ENCODE results near the gene TNFRSF1A. TPM values are rescaled to one million over a fixed set of nuclear protein-coding genes. Genes with fewer than 3 reads are reported as not detected.

TNFRSF1A gene
- total RNA-seq, 1 experiment from 2014 or later, result 79.0 TPM

- peak; percentile 64 to 66 for DNase-seq
- TF ChIP-seq CTCF (IDR thresholded peaks at IDR 0.05; ENCODE audit: insufficient read depth in 1 of 2, low read depth in 1 of 2, low read length in 1 of 2, severe bottlenecking in 1 of 2, unreplicated experiment in 1 of 2), result peak in 1 of 2 experiments; percentile 56
- BruUV-seq (replicated peaks), result no TSS peak
- Histone ChIP-seq H3K9me3 (no peaks in the 10 kb centered on the region), H3K27me3 (replicated peaks; ENCODE audit: control insufficient read depth, insufficient read depth, low read length) (no peaks in the 10 kb centered on the region), H3K4me3 (ENCODE audit: low read depth, low read length) (peak overlapping the region; percentile 15; the same call in 1 of the 2 replicates), H3K36me3 (ENCODE audit: control insufficient read depth, insufficient read depth, low read length) (0 out of 2 replicates have a peak, but pooled peaks cover 4% of the 10 kb centered on the region), H3K4me1 (peaks cover 48% of the 10 kb centered on the region)
- Mint-ChIP-seq H3K36me3 (ENCODE audit: insufficient read depth, unreplicated experiment) (peaks cover 63% of the 10 kb centered on the region), H3K4me1 (ENCODE audit: low read depth, unreplicated experiment) (peaks cover 7% of the 10 kb centered on the region), H3K27ac (ENCODE audit: unreplicated experiment) (no peak overlapping the region), H3K4me3 (ENCODE audit: unreplicated experiment) (no peak overlapping the region), H3K27me3 (ENCODE audit: insufficient read depth, unreplicated experiment) (no peaks in the 10 kb centered on the region), H3K9me3 (ENCODE audit: unreplicated experiment) (no peaks in the 10 kb centered on the region)
- POLR2A ChIA-PET, result interaction anchor here (0.5 to 2.9 kb wide), 25 partner anchors 9 to 389 kb away, joined by 3 to 50 read pairs (median 9); partner anchors contain the start of genes GAPDH, LTBR, MRPL51 and PLEKHG6
- CTCF ChIA-PET, result interaction anchor here (0.7 to 3.3 kb wide), 20 partner anchors 9 to 198 kb away, joined by 3 to 37 read pairs (median 6); partner anchors contain the start of genes GAPDH, LTBR and VAMP1
- intact Hi-C loops (cut with micrococcal nuclease; ENCODE audit: unreplicated experiment), result loop anchor here (1.0 to 2.0 kb wide), 6 partner anchors 12 to 49 kb away; partner anchors contain the start of gene LTBR
Measured at GRCh38 chr12:6335451-6336078, 6.3 kb downstream of the TNFRSF1A start.

- no TSS peak for BruUV-seq (replicated peaks)
- no peak for TF ChIP-seq CTCF (IDR thresholded peaks at IDR 0.05; ENCODE audit: insufficient read depth in 1 of 2, low read depth in 1 of 2, low read length in 1 of 2, severe bottlenecking in 1 of 2, unreplicated experiment in 1 of 2)
- Histone ChIP-seq H3K27me3 (replicated peaks; ENCODE audit: control insufficient read depth, insufficient read depth, low read length) (no peaks in the 10 kb centered on the region), H3K36me3 (ENCODE audit: control insufficient read depth, insufficient read depth, low read length) (0 out of 2 replicates have a peak, but pooled peaks cover 4% of the 10 kb centered on the region), H3K4me3 (ENCODE audit: low read depth, low read length) (no peak overlapping the region), H3K4me1 (peaks cover 42% of the 10 kb centered on the region), H3K9me3 (no peaks in the 10 kb centered on the region)
- POLR2A ChIA-PET, result interaction anchor here (0.6 to 2.9 kb wide), 7 partner anchors 8 to 390 kb away, joined by 3 to 42 read pairs (median 13); no protein-coding TSS in a partner anchor
- Mint-ChIP-seq H3K9me3 (ENCODE audit: unreplicated experiment) (no peaks in the 10 kb centered on the region), H3K4me1 (ENCODE audit: low read depth, unreplicated experiment) (peaks cover 7% of the 10 kb centered on the region), H3K27me3 (ENCODE audit: insufficient read depth, unreplicated experiment) (no peaks in the 10 kb centered on the region), H3K36me3 (ENCODE audit: insufficient read depth, unreplicated experiment) (peaks cover 69% of the 10 kb centered on the region), H3K27ac (ENCODE audit: unreplicated experiment) (no peak overlapping the region), H3K4me3 (ENCODE audit: unreplicated experiment) (no peak overlapping the region)
- intact Hi-C loops (cut with micrococcal nuclease; ENCODE audit: unreplicated experiment), result no loop called here
- DNase-seq, result no peak
- CTCF ChIA-PET, result interaction anchor here (0.7 to 3.3 kb wide), 12 partner anchors 9 to 139 kb away, joined by 3 to 37 read pairs (median 6); partner anchors contain the start of genes LTBR and VAMP1
Measured at GRCh38 chr12:6334940-6335450, 6.9 kb downstream of the TNFRSF1A start.

- H3K27me3 Mint-ChIP-seq (ENCODE audit: insufficient read depth, unreplicated experiment), result no peaks in the 10 kb centered on the region
- H3K9me3 Mint-ChIP-seq (ENCODE audit: unreplicated experiment), result no peaks in the 10 kb centered on the region
- H3K36me3 Mint-ChIP-seq (ENCODE audit: insufficient read depth, unreplicated experiment), result peaks cover 74% of the 10 kb centered on the region
- Histone ChIP-seq H3K4me3 (ENCODE audit: low read depth, low read length) (no peak overlapping the region), H3K9me3 (no peaks in the 10 kb centered on the region), H3K27me3 (replicated peaks; ENCODE audit: control insufficient read depth, insufficient read depth, low read length) (no peaks in the 10 kb centered on the region), H3K4me1 (peaks cover 36% of the 10 kb centered on the region), H3K36me3 (ENCODE audit: control insufficient read depth, insufficient read depth, low read length) (0 out of 2 replicates have a peak, but pooled peaks cover 4% of the 10 kb centered on the region)
- no peak overlapping the region for H3K27ac Mint-ChIP-seq (ENCODE audit: unreplicated experiment)
- intact Hi-C loops (cut with micrococcal nuclease; ENCODE audit: unreplicated experiment), result no loop called here
- TF ChIP-seq CTCF (IDR thresholded peaks at IDR 0.05; ENCODE audit: insufficient read depth in 1 of 2, low read depth in 1 of 2, low read length in 1 of 2, severe bottlenecking in 1 of 2, unreplicated experiment in 1 of 2), result no peak
- POLR2A ChIA-PET, result no interaction called here
- DNase-seq, result no peak
- BruUV-seq (replicated peaks), result no TSS peak
- peaks cover 7% of the 10 kb centered on the region for H3K4me1 Mint-ChIP-seq (ENCODE audit: low read depth, unreplicated experiment)
- no peak overlapping the region for H3K4me3 Mint-ChIP-seq (ENCODE audit: unreplicated experiment)
- CTCF ChIA-PET, result interaction anchor here (1.3 to 3.0 kb wide), 4 partner anchors 22 to 136 kb away, joined by 3 to 14 read pairs (median 6); partner anchors contain the start of gene VAMP1
Measured at GRCh38 chr12:6334359-6334758, 7.5 kb downstream of the TNFRSF1A start.

All from Caco-2 (cell line).